A549 treated with DMSO at 1 μM for 4 hours (cell line): ENCODE results near the gene ABHD11. TPM values are rescaled to one million over a fixed set of nuclear protein-coding genes. Genes with fewer than 3 reads are reported as not detected.

ENCODE experiments used
- total RNA-seq: library from RNA; stranded (reverse); fragments of 200-300 nt; extraction: Qiagen RNA extraction; gene quantifications from 5 replicates; pipeline ENCODE4 v1.2.3, GENCODE V29; 2022; ENCODE audit warnings: low read depth

Gene ABHD11
- 21.0 to 28.1 TPM (median 22.8 TPM) in 5 replicates for total RNA-seq

GRCh38 chr7:73738612-73739386, at the start of gene ABHD11:
Gene ABHD11, minus strand, starts transcription at chr7:73738802. Its CDS starts 32 bp downstream, at chr7:73738770.

GRCh38 chr7:73770002-73770859, 31.6 kb upstream of the ABHD11 start, which contains the start of gene CLDN3:
Gene CLDN3, minus strand, starts transcription at chr7:73770270. Its CDS starts 221 bp downstream, at chr7:73770049.

GRCh38 chr7:73718905-73719805, 19.4 kb downstream of the ABHD11 start, which contains the start of gene STX1A:
Gene STX1A, minus strand, starts transcription at chr7:73719669. Its CDS starts 38 bp downstream, at chr7:73719631.

Other genes with a start within 250 kb of the ABHD11 start
- 56.6 to 71.3 TPM (median 66.3 TPM) in 5 replicates for gene BAZ1B, start 216.5 kb downstream of the ABHD11 start, total RNA-seq
- gene BCL7B, start 181.1 kb downstream of the ABHD11 start, total RNA-seq: 67.1 to 80.2 TPM (median 70.2 TPM) in 5 replicates
- 51.8 to 55.5 TPM (median 54.3 TPM) in 5 replicates for gene TBL2, start 160.2 kb downstream of the ABHD11 start, total RNA-seq
- 0.25 to 1.4 TPM (median 1.0 TPM) in 5 replicates for gene MLXIPL, start 114.3 kb downstream of the ABHD11 start, total RNA-seq
- gene VPS37D, start 71.0 kb downstream of the ABHD11 start, total RNA-seq: 3.1 to 5.5 TPM (median 4.4 TPM) in 5 replicates
- gene DNAJC30, start 55.3 kb downstream of the ABHD11 start, total RNA-seq: 7.8 to 10.4 TPM (median 9.6 TPM) in 5 replicates
- 126 to 177 TPM (median 135 TPM) in 5 replicates for gene BUD23, start 55.2 kb downstream of the ABHD11 start, total RNA-seq
- gene STX1A, start 19.1 kb downstream of the ABHD11 start, total RNA-seq: 60.0 to 84.0 TPM (median 75.3 TPM) in 5 replicates
- 1.6 to 3.7 TPM (median 2.8 TPM) in 5 replicates for gene CLDN3, start 31.5 kb upstream of the ABHD11 start, total RNA-seq
- 4.4 to 6.6 TPM (median 5.7 TPM) in 5 replicates for gene CLDN4, start 92.2 kb upstream of the ABHD11 start, total RNA-seq
- gene METTL27, start 103.7 kb upstream of the ABHD11 start, total RNA-seq: 9.0 to 12.3 TPM (median 10.8 TPM) in 5 replicates
- 0.19 to 0.23 TPM in 2 of 5 replicates, not detected in the others for gene TMEM270, start 122.4 kb upstream of the ABHD11 start, total RNA-seq